ENCODE measurements around the gene JADE1. TPM values are rescaled to one million over a fixed set of nuclear protein-coding genes. Genes with fewer than 3 reads are reported as not detected.

The JADE1 gene
- total and polyA plus RNA-seq, 2 experiments from 2014 or later: 84.2 to 158 TPM

DNA sequence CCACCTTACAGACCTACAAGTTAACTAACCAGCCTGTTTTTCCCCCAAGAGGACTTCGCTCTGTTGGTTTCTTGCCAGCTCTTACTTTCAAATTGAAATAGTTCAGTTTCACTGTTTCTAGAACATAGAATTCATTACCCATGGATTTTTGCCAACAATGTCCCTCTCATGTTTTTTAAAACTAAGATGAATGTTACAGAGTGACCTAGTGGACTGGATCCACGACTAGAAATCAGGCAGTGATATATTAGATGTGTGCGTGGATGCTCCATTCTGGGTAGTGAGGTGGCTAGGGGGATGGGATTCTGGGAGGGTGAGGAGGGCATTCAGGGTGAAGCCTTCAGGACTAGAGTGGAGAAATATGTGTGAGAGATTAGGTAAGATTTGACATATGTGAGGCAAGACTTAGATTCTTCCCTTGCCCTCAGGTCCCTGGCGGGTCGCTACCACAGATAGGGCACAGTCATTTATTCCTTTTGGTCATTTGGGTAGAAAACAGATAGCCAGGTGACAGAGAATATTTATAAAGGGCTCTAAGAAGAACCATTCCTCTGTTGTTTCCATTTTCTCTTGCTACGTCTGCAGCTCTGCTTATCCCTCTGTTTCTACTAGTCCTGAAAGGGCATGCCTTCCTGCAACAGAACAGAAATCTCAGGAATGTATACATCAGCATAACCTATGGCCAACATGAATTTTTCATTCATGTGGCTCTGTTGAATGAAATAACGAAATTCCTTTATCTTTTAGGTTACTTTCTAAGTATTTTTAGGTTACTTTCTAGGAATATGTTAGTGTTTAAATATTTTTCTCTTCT is 15.4 kb upstream of the JADE1 start:
- peak overlapping the region; percentile 48; the same call in 1 of the 2 replicates for H2AFZ ChIP-seq

More for the DNA sequence above, 15.4 kb upstream of the JADE1 start:
- Histone ChIP-seq H4K20me1 (replicated peaks; ENCODE audit: insufficient read depth) (no peaks in the 10 kb centered on the region), H3K27me3 (ENCODE audit: insufficient read depth) (no peaks in the 10 kb centered on the region), H3K36me3 (ENCODE audit: insufficient read depth) (no peaks in the 10 kb centered on the region), H3K27ac (ENCODE audit: low read depth) (no peak overlapping the region), H3K4me1 (ENCODE audit: insufficient read depth) (peaks cover 16% of the 10 kb centered on the region), H3K79me2 (replicated peaks; ENCODE audit: insufficient read depth) (no peaks in the 10 kb centered on the region), H3K9me2 (ENCODE audit: insufficient read depth) (no peaks in the 10 kb centered on the region), H3K4me2 (0 out of 2 replicates have a peak overlapping the region, but pooled peaks have one; percentile 3), H3K4me3 (no peak overlapping the region), H3F3A (replicated peaks; ENCODE audit: low read depth) (no peaks in the 10 kb centered on the region)
- no peak for TF ChIP-seq JUNB (IDR thresholded peaks at IDR 0.05; ENCODE audit: unreplicated experiment)
- no peak for TF ChIP-seq CREB1 (CRISPR knock-in tag; IDR thresholded peaks at IDR 0.05; ENCODE audit: low read depth)
- no peak for TF ChIP-seq ZNF331 (CRISPR knock-in tag; IDR thresholded peaks at IDR 0.05; ENCODE audit: low read depth)
- TF ChIP-seq ETS1 (IDR thresholded peaks at IDR 0.05): no peak
- TF ChIP-seq EZH2phosphoT487 (IDR thresholded peaks at IDR 0.05; ENCODE audit: unreplicated experiment): no peak
- TF ChIP-seq NANOG (IDR thresholded peaks at IDR 0.05; ENCODE audit: borderline replicate concordance): no peak
- TF ChIP-seq POLR2AphosphoS5 (IDR thresholded peaks at IDR 0.05; ENCODE audit: low read depth): no peak
- TF ChIP-seq, protein P1, sequence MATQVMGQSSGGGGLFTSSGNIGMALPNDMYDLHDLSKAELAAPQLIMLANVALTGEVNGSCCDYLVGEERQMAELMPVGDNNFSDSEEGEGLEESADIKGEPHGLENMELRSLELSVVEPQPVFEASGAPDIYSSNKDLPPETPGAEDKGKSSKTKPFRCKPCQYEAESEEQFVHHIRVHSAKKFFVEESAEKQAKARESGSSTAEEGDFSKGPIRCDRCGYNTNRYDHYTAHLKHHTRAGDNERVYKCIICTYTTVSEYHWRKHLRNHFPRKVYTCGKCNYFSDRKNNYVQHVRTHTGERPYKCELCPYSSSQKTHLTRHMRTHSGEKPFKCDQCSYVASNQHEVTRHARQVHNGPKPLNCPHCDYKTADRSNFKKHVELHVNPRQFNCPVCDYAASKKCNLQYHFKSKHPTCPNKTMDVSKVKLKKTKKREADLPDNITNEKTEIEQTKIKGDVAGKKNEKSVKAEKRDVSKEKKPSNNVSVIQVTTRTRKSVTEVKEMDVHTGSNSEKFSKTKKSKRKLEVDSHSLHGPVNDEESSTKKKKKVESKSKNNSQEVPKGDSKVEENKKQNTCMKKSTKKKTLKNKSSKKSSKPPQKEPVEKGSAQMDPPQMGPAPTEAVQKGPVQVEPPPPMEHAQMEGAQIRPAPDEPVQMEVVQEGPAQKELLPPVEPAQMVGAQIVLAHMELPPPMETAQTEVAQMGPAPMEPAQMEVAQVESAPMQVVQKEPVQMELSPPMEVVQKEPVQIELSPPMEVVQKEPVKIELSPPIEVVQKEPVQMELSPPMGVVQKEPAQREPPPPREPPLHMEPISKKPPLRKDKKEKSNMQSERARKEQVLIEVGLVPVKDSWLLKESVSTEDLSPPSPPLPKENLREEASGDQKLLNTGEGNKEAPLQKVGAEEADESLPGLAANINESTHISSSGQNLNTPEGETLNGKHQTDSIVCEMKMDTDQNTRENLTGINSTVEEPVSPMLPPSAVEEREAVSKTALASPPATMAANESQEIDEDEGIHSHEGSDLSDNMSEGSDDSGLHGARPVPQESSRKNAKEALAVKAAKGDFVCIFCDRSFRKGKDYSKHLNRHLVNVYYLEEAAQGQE (IDR thresholded peaks at IDR 0.05; ENCODE audit: unreplicated experiment): no peak
- TF ChIP-seq, protein P2, sequence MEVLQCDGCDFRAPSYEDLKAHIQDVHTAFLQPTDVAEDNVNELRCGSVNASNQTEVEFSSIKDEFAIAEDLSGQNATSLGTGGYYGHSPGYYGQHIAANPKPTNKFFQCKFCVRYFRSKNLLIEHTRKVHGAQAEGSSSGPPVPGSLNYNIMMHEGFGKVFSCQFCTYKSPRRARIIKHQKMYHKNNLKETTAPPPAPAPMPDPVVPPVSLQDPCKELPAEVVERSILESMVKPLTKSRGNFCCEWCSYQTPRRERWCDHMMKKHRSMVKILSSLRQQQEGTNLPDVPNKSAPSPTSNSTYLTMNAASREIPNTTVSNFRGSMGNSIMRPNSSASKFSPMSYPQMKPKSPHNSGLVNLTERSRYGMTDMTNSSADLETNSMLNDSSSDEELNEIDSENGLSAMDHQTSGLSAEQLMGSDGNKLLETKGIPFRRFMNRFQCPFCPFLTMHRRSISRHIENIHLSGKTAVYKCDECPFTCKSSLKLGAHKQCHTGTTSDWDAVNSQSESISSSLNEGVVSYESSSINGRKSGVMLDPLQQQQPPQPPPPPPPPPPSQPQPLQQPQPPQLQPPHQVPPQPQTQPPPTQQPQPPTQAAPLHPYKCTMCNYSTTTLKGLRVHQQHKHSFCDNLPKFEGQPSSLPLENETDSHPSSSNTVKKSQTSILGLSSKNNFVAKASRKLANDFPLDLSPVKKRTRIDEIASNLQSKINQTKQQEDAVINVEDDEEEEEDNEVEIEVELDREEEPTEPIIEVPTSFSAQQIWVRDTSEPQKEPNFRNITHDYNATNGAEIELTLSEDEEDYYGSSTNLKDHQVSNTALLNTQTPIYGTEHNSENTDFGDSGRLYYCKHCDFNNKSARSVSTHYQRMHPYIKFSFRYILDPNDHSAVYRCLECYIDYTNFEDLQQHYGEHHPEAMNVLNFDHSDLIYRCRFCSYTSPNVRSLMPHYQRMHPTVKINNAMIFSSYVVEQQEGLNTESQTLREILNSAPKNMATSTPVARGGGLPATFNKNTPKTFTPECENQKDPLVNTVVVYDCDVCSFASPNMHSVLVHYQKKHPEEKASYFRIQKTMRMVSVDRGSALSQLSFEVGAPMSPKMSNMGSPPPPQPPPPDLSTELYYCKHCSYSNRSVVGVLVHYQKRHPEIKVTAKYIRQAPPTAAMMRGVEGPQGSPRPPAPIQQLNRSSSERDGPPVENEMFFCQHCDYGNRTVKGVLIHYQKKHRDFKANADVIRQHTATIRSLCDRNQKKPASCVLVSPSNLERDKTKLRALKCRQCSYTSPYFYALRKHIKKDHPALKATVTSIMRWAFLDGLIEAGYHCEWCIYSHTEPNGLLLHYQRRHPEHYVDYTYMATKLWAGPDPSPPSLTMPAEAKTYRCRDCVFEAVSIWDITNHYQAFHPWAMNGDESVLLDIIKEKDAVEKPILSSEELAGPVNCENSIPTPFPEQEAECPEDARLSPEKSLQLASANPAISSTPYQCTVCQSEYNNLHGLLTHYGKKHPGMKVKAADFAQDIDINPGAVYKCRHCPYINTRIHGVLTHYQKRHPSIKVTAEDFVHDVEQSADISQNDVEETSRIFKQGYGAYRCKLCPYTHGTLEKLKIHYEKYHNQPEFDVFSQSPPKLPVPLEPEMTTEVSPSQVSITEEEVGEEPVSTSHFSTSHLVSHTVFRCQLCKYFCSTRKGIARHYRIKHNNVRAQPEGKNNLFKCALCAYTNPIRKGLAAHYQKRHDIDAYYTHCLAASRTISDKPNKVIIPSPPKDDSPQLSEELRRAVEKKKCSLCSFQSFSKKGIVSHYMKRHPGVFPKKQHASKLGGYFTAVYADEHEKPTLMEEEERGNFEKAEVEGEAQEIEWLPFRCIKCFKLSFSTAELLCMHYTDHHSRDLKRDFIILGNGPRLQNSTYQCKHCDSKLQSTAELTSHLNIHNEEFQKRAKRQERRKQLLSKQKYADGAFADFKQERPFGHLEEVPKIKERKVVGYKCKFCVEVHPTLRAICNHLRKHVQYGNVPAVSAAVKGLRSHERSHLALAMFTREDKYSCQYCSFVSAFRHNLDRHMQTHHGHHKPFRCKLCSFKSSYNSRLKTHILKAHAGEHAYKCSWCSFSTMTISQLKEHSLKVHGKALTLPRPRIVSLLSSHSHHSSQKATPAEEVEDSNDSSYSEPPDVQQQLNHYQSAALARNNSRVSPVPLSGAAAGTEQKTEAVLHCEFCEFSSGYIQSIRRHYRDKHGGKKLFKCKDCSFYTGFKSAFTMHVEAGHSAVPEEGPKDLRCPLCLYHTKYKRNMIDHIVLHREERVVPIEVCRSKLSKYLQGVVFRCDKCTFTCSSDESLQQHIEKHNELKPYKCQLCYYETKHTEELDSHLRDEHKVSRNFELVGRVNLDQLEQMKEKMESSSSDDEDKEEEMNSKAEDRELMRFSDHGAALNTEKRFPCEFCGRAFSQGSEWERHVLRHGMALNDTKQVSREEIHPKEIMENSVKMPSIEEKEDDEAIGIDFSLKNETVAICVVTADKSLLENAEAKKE (CRISPR knock-in tag; IDR thresholded peaks at IDR 0.05): no peak
- peaks cover 3% of the 10 kb centered on the region; the same call in 2 of the 3 replicates for H3K36me3 Mint-ChIP-seq (ENCODE audit: low read depth)
- peaks cover 10% of the 10 kb centered on the region; the same call in 2 of the 3 replicates for H3K4me1 Mint-ChIP-seq
- no peak for DNase-seq (ENCODE audit: low spot score)
- no peaks in the 10 kb centered on the region; the same call in 2 of the 3 replicates for H3K9me3 Mint-ChIP-seq
- H3K27ac Mint-ChIP-seq: peak overlapping the region; percentile 3; the same call in 1 of the 2 replicates
- ATAC-seq: peak; percentile 42; the same call in 2 of the 3 replicates
- H3K27me3 Mint-ChIP-seq (ENCODE audit: insufficient read depth, low read depth, poor library complexity): peaks cover 3% of the 10 kb centered on the region
- no peak overlapping the region for H3K4me3 Mint-ChIP-seq

All from GM23338 (cell line).